GM19452 (cell line): ENCODE results near the gene PUDP.
"Not testable (repeated sequence)": the region's sequence is repeated elsewhere in the genome, so short reads cannot be mapped to it uniquely, and the experiment has no call there.

Experiments
- ATAC-seq: cut with Tn5 transposase; IDR thresholded peaks from one replicate; pipeline ENCODE4 v1.9.1; 2021; ENCODE audit not compliant: unreplicated experiment

The PUDP gene

GRCh38 chrX:7045238-7045955 is 102.6 kb downstream of the PUDP start:
- no peak for ATAC-seq

- not testable (repeated sequence) for ATAC-seq
These were observed 104.0 kb downstream of the PUDP start for GRCh38 chrX:7043796-7044433.

GRCh38 chrX:7028246-7028645 is 119.7 kb downstream of the PUDP start:
- no peak for ATAC-seq

GRCh38 chrX:7027071-7027470 is 120.9 kb downstream of the PUDP start:
- no peak for ATAC-seq

GRCh38 chrX:7026365-7026764 is 121.6 kb downstream of the PUDP start:
- ATAC-seq = not testable (repeated sequence)

- no peak for ATAC-seq
These were observed 122.5 kb downstream of the PUDP start for GRCh38 chrX:7025471-7025870.

GRCh38 chrX:7024850-7025249 is 123.1 kb downstream of the PUDP start:
- ATAC-seq = no peak

- ATAC-seq = not testable (repeated sequence)
These were observed 125.0 kb downstream of the PUDP start for GRCh38 chrX:7022996-7023395.

- no peak for ATAC-seq
These were observed 126.0 kb downstream of the PUDP start for GRCh38 chrX:7021991-7022390.

GRCh38 chrX:7019555-7019954 is 128.4 kb downstream of the PUDP start:
- no peak for ATAC-seq

GRCh38 chrX:7012262-7012834 is 135.6 kb downstream of the PUDP start:
- ATAC-seq = not testable (repeated sequence)

- ATAC-seq = not testable (repeated sequence)
These were observed 137.1 kb downstream of the PUDP start for GRCh38 chrX:7010897-7011296.

GRCh38 chrX:7007328-7007727 is 140.6 kb downstream of the PUDP start:
- ATAC-seq = not testable (repeated sequence)
